ENCODE data around the gene SETD9.

SETD9 gene

GRCh38 chr5:56881571-56881970 lies 27.8 kb upstream of the SETD9 start:
- H3K4me3 ChIP-seq (ENCODE audit: low read depth, low read length), result no peak overlapping the region
- no peak for DNase-seq (ENCODE audit: low read depth)
- no peak for TF ChIP-seq CTCF (IDR thresholded peaks at IDR 0.05; ENCODE audit: low read depth, low read length, missing control alignments)

GRCh38 chr5:56893251-56893951 lies 16.0 kb upstream of the SETD9 start:
- no peak for TF ChIP-seq CTCF (IDR thresholded peaks at IDR 0.05; ENCODE audit: low read depth, low read length, missing control alignments)
- DNase-seq (ENCODE audit: low read depth), result no peak
- H3K4me3 ChIP-seq (ENCODE audit: low read depth, low read length), result no peak overlapping the region

- TF ChIP-seq CTCF (IDR thresholded peaks at IDR 0.05; ENCODE audit: low read depth, low read length, missing control alignments), result no peak
- no peak overlapping the region for H3K4me3 ChIP-seq (ENCODE audit: low read depth, low read length)
- DNase-seq (ENCODE audit: low read depth), result no peak
Observed at GRCh38 chr5:56896763-56897162, 12.6 kb upstream of the SETD9 start.

GRCh38 chr5:56898213-56898612 lies 11.2 kb upstream of the SETD9 start:
- no peak for TF ChIP-seq CTCF (IDR thresholded peaks at IDR 0.05; ENCODE audit: low read depth, low read length, missing control alignments)
- no peak for DNase-seq (ENCODE audit: low read depth)
- H3K4me3 ChIP-seq (ENCODE audit: low read depth, low read length), result no peak overlapping the region

GRCh38 chr5:56900395-56900794 lies 9.0 kb upstream of the SETD9 start:
- no peak for DNase-seq (ENCODE audit: low read depth)
- H3K4me3 ChIP-seq (ENCODE audit: low read depth, low read length), result no peak overlapping the region
- TF ChIP-seq CTCF (IDR thresholded peaks at IDR 0.05; ENCODE audit: low read depth, low read length, missing control alignments), result no peak

- no peak for DNase-seq (ENCODE audit: low read depth)
- peak; percentile 71 for TF ChIP-seq CTCF (IDR thresholded peaks at IDR 0.05; ENCODE audit: low read depth, low read length, missing control alignments)
- no peak overlapping the region for H3K4me3 ChIP-seq (ENCODE audit: low read depth, low read length)
Observed at GRCh38 chr5:56900858-56901578, 8.4 kb upstream of the SETD9 start.

- TF ChIP-seq CTCF (IDR thresholded peaks at IDR 0.05; ENCODE audit: low read depth, low read length, missing control alignments), result no peak
- no peak for DNase-seq (ENCODE audit: low read depth)
- H3K4me3 ChIP-seq (ENCODE audit: low read depth, low read length), result peak overlapping the region; percentile 83
Observed at GRCh38 chr5:56908942-56909293, 478 bp upstream of the SETD9 start.

All from GM12864 (cell line).